Renal cortical epithelial cell (primary cell): ENCODE results near the gene NFATC2IP. TPM values are rescaled to one million over a fixed set of nuclear protein-coding genes. Genes with fewer than 3 reads are reported as not detected.
"Not testable (repeated sequence)": the region's sequence is repeated elsewhere in the genome, so short reads cannot be mapped to it uniquely, and the experiment has no call there.

ENCODE experiments used
- DNase-seq: peaks from one replicate; pipeline ENCODE4 v3.0.0-alpha.2; 2011; ENCODE audit warnings: low read depth
- total RNA-seq: library from RNA; depleted of rRNA; stranded (reverse); fragments of >200 nt; gene quantifications from 2 replicates; pipeline ENCODE4 v1.2.3, GENCODE V29; 2014

Gene NFATC2IP
- total RNA-seq, 1 donor from 2014 or later: 23.8 TPM

GRCh38 chr16:28926284-28926683 lies 24.5 kb upstream of the NFATC2IP start:
- not testable (repeated sequence) for DNase-seq

GRCh38 chr16:28927815-28928214 lies 22.9 kb upstream of the NFATC2IP start:
- DNase-seq: no peak

GRCh38 chr16:28930203-28930602 lies 20.5 kb upstream of the NFATC2IP start:
- DNase-seq: no peak

GRCh38 chr16:28930652-28931051 lies 20.1 kb upstream of the NFATC2IP start:
- DNase-seq: no peak

GRCh38 chr16:28931801-28932225 lies 18.9 kb upstream of the NFATC2IP start, which contains the start of gene CD19:
Gene CD19 (plus strand): TSS chr16:28931971. CDS start chr16:28932001, 30 bp downstream.
- no peak for DNase-seq

GRCh38 chr16:28932339-28933141 lies 18.2 kb upstream of the NFATC2IP start:
- DNase-seq: no peak

- DNase-seq: no peak
Measured at GRCh38 chr16:28933171-28933570, 17.6 kb upstream of the NFATC2IP start.

- no peak for DNase-seq
Measured at GRCh38 chr16:28935346-28935745, 15.4 kb upstream of the NFATC2IP start.

GRCh38 chr16:28935924-28936783 lies 14.6 kb upstream of the NFATC2IP start:
- peak; percentile 41 for DNase-seq

- DNase-seq: no peak
Measured at GRCh38 chr16:28936784-28937155, 14.0 kb upstream of the NFATC2IP start.

- DNase-seq: no peak
Measured at GRCh38 chr16:28937222-28937876, 13.4 kb upstream of the NFATC2IP start.

GRCh38 chr16:28938721-28939120 lies 12.0 kb upstream of the NFATC2IP start:
- no peak for DNase-seq

- DNase-seq: not testable (repeated sequence)
Measured at GRCh38 chr16:28939825-28940224, 10.9 kb upstream of the NFATC2IP start.

- DNase-seq: no peak
Measured at GRCh38 chr16:28943281-28943680, 7.5 kb upstream of the NFATC2IP start.

GRCh38 chr16:28946681-28947080 lies 4.1 kb upstream of the NFATC2IP start:
- DNase-seq: no peak

GRCh38 chr16:28951410-28951943 lies 740 bp downstream of the NFATC2IP start:
- DNase-seq: no peak

- no peak for DNase-seq
Measured at GRCh38 chr16:28958216-28958615, 7.5 kb downstream of the NFATC2IP start.

GRCh38 chr16:28958836-28959235 lies 8.1 kb downstream of the NFATC2IP start:
- DNase-seq: no peak

GRCh38 chr16:28964072-28964471 lies 13.3 kb downstream of the NFATC2IP start:
- no peak for DNase-seq

GRCh38 chr16:28964496-28964895 lies 13.8 kb downstream of the NFATC2IP start:
- no peak for DNase-seq

- DNase-seq: no peak
Measured at GRCh38 chr16:28967156-28967555, 16.4 kb downstream of the NFATC2IP start.

- DNase-seq: not testable (repeated sequence)
Measured at GRCh38 chr16:28969696-28970095, 19.0 kb downstream of the NFATC2IP start.
